Measurements from ENCODE around the gene ANO2.

GRCh38 chr12:5904969-5905368 is 40.1 kb downstream of the ANO2 start:
- no peak for TF ChIP-seq CTCF (IDR thresholded peaks at IDR 0.05; ENCODE audit: low read depth, low read length, poor library complexity, severe bottlenecking)
- TF ChIP-seq EZH2phosphoT487 (IDR thresholded peaks at IDR 0.05; ENCODE audit: borderline replicate concordance, low read length) = no peak

Data from DOHH2 (cell line).